ENCODE measurements around the gene TMEM38B.

Gene TMEM38B

GRCh38 chr9:105694190-105694847, at the start of gene TMEM38B:
Gene TMEM38B (plus strand): TSS chr9:105694541. CDS start chr9:105694661, 120 bp downstream.
- Histone ChIP-seq H3K36me3 (ENCODE audit: insufficient read depth, low read length) (no peaks in the 10 kb centered on the region), H3K9me3 (ENCODE audit: low read length) (no peaks in the 10 kb centered on the region), H3K27ac (ENCODE audit: low read depth, low read length) (peak within 1 kb of the TSS; percentile 41), H3K9ac (ENCODE audit: low read length) (peak within 1 kb of the TSS; percentile 54), H3K4me1 (ENCODE audit: insufficient read depth, low read length) (peaks cover 5% of the 10 kb centered on the region), H3K27me3 (ENCODE audit: control insufficient read depth in 1 of 2, insufficient read depth in 2 of 2, low read length in 2 of 2) (peaks cover 0 to 7% of the 10 kb centered on the region in 2 donors), H3K4me3 (ENCODE audit: low read depth in 1 of 2, low read length in 2 of 2) (peak within 1 kb of the TSS; percentile 57 to 64)

- Histone ChIP-seq H3K27me3 (ENCODE audit: control insufficient read depth in 1 of 2, insufficient read depth in 2 of 2, low read length in 2 of 2) (no peaks in the 10 kb centered on the region), H3K4me1 (ENCODE audit: insufficient read depth, low read length) (no peaks in the 10 kb centered on the region), H3K9ac (ENCODE audit: low read length) (no peak overlapping the region), H3K36me3 (ENCODE audit: insufficient read depth, low read length) (no peaks in the 10 kb centered on the region), H3K27ac (ENCODE audit: low read depth, low read length) (no peak overlapping the region), H3K4me3 (ENCODE audit: low read depth in 1 of 2, low read length in 2 of 2) (no peak overlapping the region), H3K9me3 (ENCODE audit: low read length) (no peaks in the 10 kb centered on the region)
Observed at GRCh38 chr9:105646879-105647594, 47.3 kb upstream of the TMEM38B start.

GRCh38 chr9:105647595-105648349, 46.6 kb upstream of the TMEM38B start:
- H3K4me1 ChIP-seq (ENCODE audit: insufficient read depth, low read length), result no peaks in the 10 kb centered on the region
- no peaks in the 10 kb centered on the region for H3K9me3 ChIP-seq (ENCODE audit: low read length)
- H3K27me3 ChIP-seq (ENCODE audit: control insufficient read depth in 1 of 2, insufficient read depth in 2 of 2, low read length in 2 of 2), result no peaks in the 10 kb centered on the region
- no peak overlapping the region for H3K27ac ChIP-seq (ENCODE audit: low read depth, low read length)
- no peak overlapping the region for H3K9ac ChIP-seq (ENCODE audit: low read length)
- no peak overlapping the region for H3K4me3 ChIP-seq (ENCODE audit: low read depth in 1 of 2, low read length in 2 of 2)
- no peaks in the 10 kb centered on the region for H3K36me3 ChIP-seq (ENCODE audit: insufficient read depth, low read length)

GRCh38 chr9:105651806-105652205, 42.5 kb upstream of the TMEM38B start:
- no peaks in the 10 kb centered on the region for H3K4me1 ChIP-seq (ENCODE audit: insufficient read depth, low read length)
- no peak overlapping the region for H3K27ac ChIP-seq (ENCODE audit: low read depth, low read length)
- no peaks in the 10 kb centered on the region for H3K9me3 ChIP-seq (ENCODE audit: low read length)
- H3K9ac ChIP-seq (ENCODE audit: low read length), result no peak overlapping the region
- H3K4me3 ChIP-seq (ENCODE audit: low read depth in 1 of 2, low read length in 2 of 2), result no peak overlapping the region
- H3K27me3 ChIP-seq (ENCODE audit: control insufficient read depth in 1 of 2, insufficient read depth in 2 of 2, low read length in 2 of 2), result peaks cover 4 to 12% of the 10 kb centered on the region in 2 donors
- no peaks in the 10 kb centered on the region for H3K36me3 ChIP-seq (ENCODE audit: insufficient read depth, low read length)

- no peaks in the 10 kb centered on the region for H3K9me3 ChIP-seq (ENCODE audit: low read length)
- no peaks in the 10 kb centered on the region for H3K36me3 ChIP-seq (ENCODE audit: insufficient read depth, low read length)
- no peak overlapping the region for H3K27ac ChIP-seq (ENCODE audit: low read depth, low read length)
- peak overlapping the region; percentile 47 to 50 for H3K4me3 ChIP-seq (ENCODE audit: low read depth in 1 of 2, low read length in 2 of 2)
- no peaks in the 10 kb centered on the region for H3K4me1 ChIP-seq (ENCODE audit: insufficient read depth, low read length)
- no peak overlapping the region for H3K9ac ChIP-seq (ENCODE audit: low read length)
- peaks cover 10 to 19% of the 10 kb centered on the region in 2 donors for H3K27me3 ChIP-seq (ENCODE audit: control insufficient read depth in 1 of 2, insufficient read depth in 2 of 2, low read length in 2 of 2)
Observed at GRCh38 chr9:105656131-105656921, 38.0 kb upstream of the TMEM38B start.

- Histone ChIP-seq H3K36me3 (ENCODE audit: insufficient read depth, low read length) (no peaks in the 10 kb centered on the region), H3K4me3 (ENCODE audit: low read depth in 1 of 2, low read length in 2 of 2) (no peak overlapping the region), H3K9me3 (ENCODE audit: low read length) (no peaks in the 10 kb centered on the region), H3K9ac (ENCODE audit: low read length) (no peak overlapping the region), H3K27ac (ENCODE audit: low read depth, low read length) (no peak overlapping the region), H3K4me1 (ENCODE audit: insufficient read depth, low read length) (no peaks in the 10 kb centered on the region), H3K27me3 (ENCODE audit: control insufficient read depth in 1 of 2, insufficient read depth in 2 of 2, low read length in 2 of 2) (peaks cover 10 to 19% of the 10 kb centered on the region in 2 donors)
Observed at GRCh38 chr9:105658351-105658750, 36.0 kb upstream of the TMEM38B start.

GRCh38 chr9:105661011-105661410, 33.3 kb upstream of the TMEM38B start:
- Histone ChIP-seq H3K27me3 (ENCODE audit: control insufficient read depth in 1 of 2, insufficient read depth in 2 of 2, low read length in 2 of 2) (peaks cover 10 to 14% of the 10 kb centered on the region in 2 donors), H3K4me1 (ENCODE audit: insufficient read depth, low read length) (no peaks in the 10 kb centered on the region), H3K36me3 (ENCODE audit: insufficient read depth, low read length) (no peaks in the 10 kb centered on the region), H3K9ac (ENCODE audit: low read length) (no peak overlapping the region), H3K9me3 (ENCODE audit: low read length) (no peaks in the 10 kb centered on the region), H3K4me3 (ENCODE audit: low read depth in 1 of 2, low read length in 2 of 2) (no peak overlapping the region), H3K27ac (ENCODE audit: low read depth, low read length) (no peak overlapping the region)

- H3K9me3 ChIP-seq (ENCODE audit: low read length), result no peaks in the 10 kb centered on the region
- peaks cover under 1% of the 10 kb centered on the region in 2 donors for H3K27me3 ChIP-seq (ENCODE audit: control insufficient read depth in 1 of 2, insufficient read depth in 2 of 2, low read length in 2 of 2)
- no peak within 1 kb of the TSS for H3K4me3 ChIP-seq (ENCODE audit: low read depth in 1 of 2, low read length in 2 of 2)
- no peaks in the 10 kb centered on the region for H3K36me3 ChIP-seq (ENCODE audit: insufficient read depth, low read length)
- H3K4me1 ChIP-seq (ENCODE audit: insufficient read depth, low read length), result no peaks in the 10 kb centered on the region
- no peak within 1 kb of the TSS for H3K27ac ChIP-seq (ENCODE audit: low read depth, low read length)
- no peak within 1 kb of the TSS for H3K9ac ChIP-seq (ENCODE audit: low read length)
Observed at GRCh38 chr9:105662184-105663104, 31.9 kb upstream of the TMEM38B start, which contains the start of gene TAL2. Gene TAL2 (plus strand): TSS chr9:105662457. CDS start chr9:105662497, 40 bp downstream.

GRCh38 chr9:105663914-105664313, 30.4 kb upstream of the TMEM38B start:
- Histone ChIP-seq H3K4me1 (ENCODE audit: insufficient read depth, low read length) (no peaks in the 10 kb centered on the region), H3K36me3 (ENCODE audit: insufficient read depth, low read length) (no peaks in the 10 kb centered on the region), H3K9ac (ENCODE audit: low read length) (no peak overlapping the region), H3K9me3 (ENCODE audit: low read length) (no peaks in the 10 kb centered on the region), H3K4me3 (ENCODE audit: low read depth in 1 of 2, low read length in 2 of 2) (no peak overlapping the region), H3K27me3 (ENCODE audit: control insufficient read depth in 1 of 2, insufficient read depth in 2 of 2, low read length in 2 of 2) (no peaks in the 10 kb centered on the region), H3K27ac (ENCODE audit: low read depth, low read length) (no peak overlapping the region)

- Histone ChIP-seq H3K36me3 (ENCODE audit: insufficient read depth, low read length) (no peaks in the 10 kb centered on the region), H3K27ac (ENCODE audit: low read depth, low read length) (no peak overlapping the region), H3K9me3 (ENCODE audit: low read length) (no peaks in the 10 kb centered on the region), H3K27me3 (ENCODE audit: control insufficient read depth in 1 of 2, insufficient read depth in 2 of 2, low read length in 2 of 2) (no peaks in the 10 kb centered on the region), H3K4me1 (ENCODE audit: insufficient read depth, low read length) (no peaks in the 10 kb centered on the region), H3K4me3 (ENCODE audit: low read depth in 1 of 2, low read length in 2 of 2) (no peak overlapping the region), H3K9ac (ENCODE audit: low read length) (no peak overlapping the region)
Observed at GRCh38 chr9:105667867-105668266, 26.5 kb upstream of the TMEM38B start.
